SK-N-MC (cell line): Measurements from ENCODE around the gene SEMA5A.

Experiments
- EZH2 ChIP-seq: fragments of 200-600 bp; sonication (generic); IDR thresholded peaks from one replicate; pipeline ENCODE4 v1.6.1; 2017; ENCODE audit warnings: antibody characterized with exemption
- FOXP2 ChIP-seq: optimal IDR thresholded peaks from 2 replicates; pipeline ENCODE3; 2011; ENCODE audit warnings: mild to moderate bottlenecking, moderate library complexity; ENCODE audit not compliant: insufficient read depth; ENCODE audit errors: extremely low read length, control extremely low read depth

DNA sequence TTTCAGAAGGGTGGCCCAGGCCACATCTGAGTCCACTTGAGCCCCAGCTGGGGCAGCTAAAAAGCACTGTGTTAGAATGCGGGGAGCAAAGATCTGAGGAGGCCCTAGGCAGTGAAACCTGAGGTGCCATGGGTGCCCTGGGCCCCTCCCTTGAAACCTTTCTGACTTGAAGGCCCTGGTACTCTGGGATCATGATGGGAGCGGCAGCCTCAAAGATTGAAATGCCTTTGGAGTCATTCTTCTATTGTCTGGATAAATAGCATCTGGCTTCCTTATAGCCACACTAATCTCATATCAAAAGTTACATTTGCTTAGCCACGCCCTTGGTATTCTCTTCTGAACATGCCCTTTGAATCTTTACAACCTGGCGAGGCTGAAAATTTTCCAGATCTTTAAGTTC lies 7.7 kb upstream of the SEMA5A start:
- TF ChIP-seq EZH2 (no peak), FOXP2 (no peak)
